HG03064 (cell line): ENCODE data around the gene HDAC5.
"Not testable (repeated sequence)": the region's sequence is repeated elsewhere in the genome, so short reads cannot be mapped to it uniquely, and the experiment has no call there.

ENCODE experiments used
- ATAC-seq: cut with Tn5 transposase; IDR thresholded peaks from one replicate; pipeline ENCODE4 v1.9.1; 2021; ENCODE audit warnings: low read depth; ENCODE audit not compliant: unreplicated experiment

Gene HDAC5

GRCh38 chr17:44112284-44113280 lies 10.9 kb downstream of the HDAC5 start:
- ATAC-seq = no peak

DNA sequence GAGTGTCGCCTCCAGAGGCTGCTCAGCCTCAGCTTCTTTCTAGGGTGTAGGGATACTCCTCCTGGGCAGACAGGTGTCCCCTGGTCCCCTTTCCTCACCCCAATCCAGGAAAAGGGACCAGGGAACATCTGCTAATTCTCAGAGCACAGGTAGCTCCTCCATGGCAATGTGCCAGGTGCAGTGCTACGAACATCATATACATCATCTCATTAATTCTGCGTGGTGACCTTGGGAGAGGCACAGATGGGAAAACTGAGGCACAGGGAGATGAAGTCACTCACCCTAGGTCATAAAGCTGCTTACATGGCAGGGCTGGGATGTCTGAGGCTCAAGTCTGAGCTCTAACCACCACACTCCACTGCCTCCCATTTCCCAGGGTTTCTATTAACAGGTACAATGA lies 11.7 kb downstream of the HDAC5 start:
- ATAC-seq = no peak

- no peak for ATAC-seq
These were observed 12.4 kb downstream of the HDAC5 start for GRCh38 chr17:44110823-44111633.

- no peak for ATAC-seq
These were observed 13.3 kb downstream of the HDAC5 start for GRCh38 chr17:44110011-44110686.

DNA sequence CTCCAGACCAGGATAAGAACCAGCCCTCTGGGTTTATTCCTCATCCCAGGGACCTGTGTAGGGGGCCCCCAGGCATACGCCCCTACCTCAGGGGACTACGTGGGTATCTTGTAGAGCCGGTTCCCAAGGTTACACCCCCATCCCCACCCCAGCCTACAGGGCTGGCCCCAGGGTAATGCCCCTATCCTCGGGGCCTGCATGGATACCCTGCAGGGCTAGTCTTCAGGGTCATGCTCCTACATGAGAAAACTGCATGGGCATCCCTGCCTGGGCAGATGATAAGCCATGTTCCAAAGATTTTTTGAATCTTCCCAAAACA lies 14.2 kb downstream of the HDAC5 start:
- ATAC-seq = no peak

GRCh38 chr17:44108440-44109311 lies 14.8 kb downstream of the HDAC5 start:
- no peak for ATAC-seq

DNA sequence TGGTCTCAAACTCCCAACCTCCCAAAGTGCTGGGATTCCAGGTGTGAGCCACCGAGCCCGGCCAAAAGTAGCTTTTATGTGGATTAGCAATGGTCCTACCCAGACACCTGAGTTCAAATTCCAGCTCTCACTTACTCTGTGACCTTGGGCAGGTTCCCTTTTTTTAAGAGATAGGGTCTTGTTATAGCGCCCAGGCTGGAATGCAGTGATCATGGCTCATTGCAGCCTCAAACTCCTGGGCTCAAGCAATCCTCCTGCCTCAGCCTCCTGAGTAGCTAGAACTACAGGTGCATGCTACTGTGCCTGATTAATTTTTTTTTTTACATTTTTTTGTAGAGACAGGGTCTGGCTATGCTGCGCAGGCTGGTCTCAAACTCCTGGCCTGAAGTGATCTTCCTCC lies 16.6 kb downstream of the HDAC5 start:
- no peak for ATAC-seq

GRCh38 chr17:44105941-44106340 lies 17.5 kb downstream of the HDAC5 start:
- no peak for ATAC-seq

- no peak for ATAC-seq
These were observed 18.0 kb downstream of the HDAC5 start for GRCh38 chr17:44105483-44105882.

DNA sequence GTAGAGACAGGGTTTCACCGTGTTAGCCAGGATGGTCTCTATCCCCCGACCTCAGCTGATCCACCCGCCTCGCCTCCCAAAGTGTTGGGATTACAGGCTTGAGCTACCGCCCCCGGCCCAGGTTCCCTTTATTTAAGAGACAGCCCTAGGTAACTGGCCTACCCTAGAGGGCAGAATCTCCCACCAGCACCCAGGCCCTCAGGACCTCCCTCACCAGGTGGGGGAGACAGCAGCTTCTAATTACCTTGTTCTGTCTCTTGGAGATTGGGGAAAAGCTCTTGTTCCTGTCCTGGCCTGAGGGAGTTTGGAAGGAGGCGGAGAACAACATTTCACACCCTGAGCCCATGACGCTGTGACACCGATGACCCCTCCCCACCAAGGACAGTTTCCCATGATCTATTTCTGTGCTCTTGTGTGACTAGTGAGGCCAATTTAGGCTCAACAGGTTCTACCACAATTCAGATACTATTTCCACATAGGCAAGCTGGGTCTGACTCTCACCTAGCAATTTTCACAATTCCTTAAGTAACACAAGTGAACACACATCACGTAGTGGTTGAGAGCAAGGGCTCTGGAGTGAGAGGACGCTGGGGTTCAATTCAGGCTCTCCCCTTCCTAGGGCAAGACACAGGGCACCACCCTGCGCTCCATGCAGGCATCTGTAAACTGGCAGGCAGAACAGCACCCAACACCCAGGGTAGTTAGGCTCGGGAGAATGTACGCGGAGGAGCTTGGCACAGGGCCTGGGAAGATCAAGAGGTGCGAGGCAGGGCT lies 20.4 kb downstream of the HDAC5 start:
- no peak for ATAC-seq

DNA sequence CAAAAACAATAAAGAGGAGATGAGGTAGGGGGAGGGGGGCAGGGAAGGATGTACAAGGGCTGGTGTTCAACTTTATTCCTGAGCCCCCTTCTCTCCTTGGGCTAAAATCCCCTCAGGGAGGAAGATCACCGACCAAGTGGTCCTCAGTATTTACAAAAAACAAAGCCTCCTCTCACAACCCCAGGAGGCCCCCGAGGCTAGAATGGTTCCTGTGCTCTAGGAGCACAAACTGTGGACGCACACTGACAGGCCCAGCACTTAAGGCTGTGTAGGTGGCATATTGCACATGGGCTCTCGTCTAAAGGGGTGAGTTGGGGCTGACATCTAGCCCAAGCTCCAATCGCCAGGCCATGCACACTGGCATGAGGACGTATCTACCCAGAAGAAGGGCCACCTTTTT lies 21.6 kb downstream of the HDAC5 start:
- ATAC-seq = not testable (repeated sequence)

DNA sequence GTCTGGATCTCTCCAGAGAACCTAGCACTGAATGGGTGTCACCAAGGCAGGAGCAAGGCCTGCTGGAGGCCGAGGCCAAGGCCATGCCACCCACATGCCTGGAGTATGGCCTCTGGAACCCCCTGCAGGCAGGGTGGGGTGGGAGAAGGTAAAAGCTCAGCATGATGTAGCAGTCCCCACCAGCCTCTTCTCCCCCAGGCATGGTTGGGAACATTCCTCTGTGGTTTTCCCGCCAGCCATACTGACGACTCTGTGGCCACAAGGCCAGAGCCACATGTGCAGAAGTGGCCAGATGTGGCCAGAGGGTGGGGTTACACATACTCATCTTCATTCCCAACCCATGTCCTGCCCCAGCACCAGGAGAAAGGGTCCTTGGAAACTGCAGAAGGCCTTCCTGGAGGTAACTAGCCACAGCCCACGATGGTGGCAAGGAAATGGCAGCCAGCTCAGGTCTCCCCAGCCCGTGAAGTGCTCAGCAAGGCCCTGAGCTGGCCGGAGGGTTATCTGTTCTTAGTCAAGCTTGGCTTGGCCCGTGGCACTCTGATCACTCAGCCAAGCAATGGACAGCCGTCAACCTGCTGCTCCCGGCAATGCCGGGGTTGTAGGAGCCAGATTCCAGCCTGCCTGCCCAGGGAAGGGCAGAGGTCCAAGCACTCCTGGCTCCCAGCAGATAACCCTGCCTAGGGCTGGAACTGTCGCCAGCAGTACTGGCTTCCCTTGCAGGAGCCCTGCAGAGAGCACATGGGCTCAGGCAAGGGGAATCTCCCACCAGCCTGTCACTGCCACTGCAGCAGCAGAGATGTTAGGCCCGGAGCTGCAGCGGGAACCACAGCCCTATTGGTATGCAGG lies 26.1 kb downstream of the HDAC5 start:
- ATAC-seq = no peak

DNA sequence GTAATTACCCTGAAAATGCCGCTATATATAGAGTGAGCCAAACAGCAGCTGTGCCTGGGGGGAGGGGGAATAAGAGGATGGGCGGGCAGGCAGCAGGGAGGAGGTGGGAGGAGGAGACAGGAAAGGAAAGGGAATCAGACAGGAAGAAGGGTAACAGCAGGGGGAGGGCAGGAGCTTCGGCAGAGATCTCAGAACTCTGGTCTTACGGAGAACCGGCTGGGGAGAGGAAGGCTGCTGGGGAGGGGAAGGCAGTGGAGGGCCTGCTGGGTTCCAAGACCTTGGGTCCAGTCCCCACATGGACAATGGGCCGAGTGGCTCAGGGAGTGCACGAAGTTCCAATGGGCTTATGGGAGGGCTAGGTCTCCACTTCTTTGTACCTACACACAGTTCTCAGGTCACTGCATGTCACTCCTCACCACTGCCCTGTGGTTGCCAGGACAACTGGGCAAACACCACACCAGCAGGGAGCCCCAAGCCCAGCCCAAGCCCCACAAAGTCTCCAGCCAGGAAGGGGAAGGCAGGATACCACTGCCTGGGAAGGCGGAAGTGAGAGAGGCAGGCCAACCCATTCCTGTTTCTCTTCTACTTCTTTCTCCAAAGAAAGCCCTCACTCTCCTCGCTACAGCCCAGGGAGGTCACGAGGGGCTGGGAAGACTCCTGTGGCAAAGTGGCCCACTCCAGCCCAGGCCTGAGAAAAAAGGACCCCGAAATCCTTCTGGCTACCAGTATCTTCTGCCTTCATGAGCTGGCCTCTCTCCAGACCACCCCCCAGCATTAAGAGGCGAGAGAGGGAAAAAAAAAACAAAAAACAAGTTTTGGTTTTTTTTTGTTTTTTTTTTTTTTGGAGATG lies 27.6 kb downstream of the HDAC5 start:
- ATAC-seq = no peak

DNA sequence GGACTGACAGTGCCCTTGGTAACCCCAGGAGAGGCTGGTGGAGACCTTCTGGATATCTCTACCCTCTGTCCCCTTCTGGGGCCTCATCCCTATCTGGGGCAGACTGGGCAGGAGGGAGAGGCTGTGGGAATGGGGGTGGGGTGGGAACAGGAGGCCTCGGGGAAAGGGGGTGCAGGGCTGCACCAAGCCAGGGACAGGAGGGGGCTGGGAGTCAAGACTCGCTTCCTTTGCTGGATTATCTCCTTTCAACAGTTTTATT lies 28.1 kb downstream of the HDAC5 start:
- ATAC-seq = no peak

GRCh38 chr17:44094701-44095387 lies 28.6 kb downstream of the HDAC5 start:
- ATAC-seq = no peak

DNA sequence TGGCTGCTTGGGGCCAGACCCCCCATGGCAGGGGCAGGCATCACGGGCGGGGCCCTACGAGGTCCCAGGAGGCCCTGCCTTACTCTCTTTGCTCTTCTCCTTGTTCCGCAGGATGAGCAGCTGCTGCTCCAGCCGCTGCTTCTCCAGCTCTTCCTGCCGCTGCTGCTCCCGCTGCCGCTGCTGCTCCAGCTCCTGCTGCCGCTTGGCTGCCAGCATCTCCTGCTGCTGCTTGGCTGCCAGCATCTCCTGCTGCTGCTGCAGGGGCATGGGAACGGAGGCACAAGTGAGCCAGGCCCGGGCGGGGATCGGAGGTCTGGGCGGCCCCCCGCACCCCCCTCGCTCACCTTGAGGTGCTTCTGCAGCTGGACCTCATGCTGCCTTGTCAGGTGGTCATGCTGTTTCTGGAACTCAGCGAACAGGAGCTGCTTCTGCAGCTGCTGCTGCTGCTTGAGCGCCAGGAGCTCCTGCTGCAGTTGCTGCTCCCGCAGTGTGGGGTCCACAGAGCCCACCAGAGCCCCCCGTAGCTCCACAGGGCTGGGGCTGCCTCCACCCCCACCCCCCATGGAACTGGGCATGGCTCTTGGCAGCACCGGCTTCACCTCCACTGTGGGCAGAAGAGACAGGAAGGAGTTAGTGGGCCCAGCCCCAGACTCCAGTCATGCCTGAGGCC lies 30.1 kb downstream of the HDAC5 start:
- no peak for ATAC-seq

DNA sequence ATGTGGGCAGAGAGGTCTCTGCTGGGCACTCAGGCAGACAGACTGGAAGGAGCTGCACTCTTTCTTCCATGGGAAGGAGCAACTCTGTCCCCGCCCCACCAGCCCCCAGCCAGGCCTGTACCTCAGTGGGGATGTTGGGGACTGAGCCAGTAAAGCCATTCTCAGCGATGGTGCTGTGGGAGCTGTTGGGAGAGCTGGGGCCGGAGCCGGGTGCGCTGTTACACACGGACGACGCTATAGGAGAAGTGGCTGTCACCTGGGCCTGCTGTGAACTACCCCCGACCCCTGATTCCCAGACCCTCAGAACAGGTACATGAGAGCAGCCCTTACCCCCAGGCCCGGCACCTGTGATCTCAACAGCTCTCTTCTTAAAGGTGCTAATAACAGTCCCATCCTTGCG lies 31.4 kb downstream of the HDAC5 start:
- ATAC-seq = no peak
